Measurements from ENCODE around the gene OVOL1. TPM values are rescaled to one million over a fixed set of nuclear protein-coding genes. Genes with fewer than 3 reads are reported as not detected.

Gene OVOL1
- total RNA-seq (2022; extraction: Qiagen RNA extraction; ENCODE audit: low read depth), result 0.02 to 0.08 TPM (median 0.02 TPM) in 3 of 5 replicates, not detected in the others

GRCh38 chr11:65786786-65787636 is at the start of gene OVOL1:
TSS of gene OVOL1 (plus strand) at chr11:65787063. CDS start at chr11:65787374, 311 bp downstream.

GRCh38 chr11:65780770-65781151 is 6.1 kb upstream of the OVOL1 start, which contains the start of gene AP5B1:
TSS of gene AP5B1 (minus strand) at chr11:65780976. CDS start at chr11:65780591, 385 bp downstream.

GRCh38 chr11:65833297-65834030 is 46.6 kb downstream of the OVOL1 start, which contains the start of gene SNX32:
TSS of gene SNX32 (plus strand) at chr11:65833963. CDS start at chr11:65834066, 103 bp downstream.

Other genes with a start within 250 kb of the OVOL1 start
- 92.6 to 142 TPM (median 111 TPM) in 5 replicates for gene LTBP3, start 228.7 kb upstream of the OVOL1 start, total RNA-seq (2022; extraction: Qiagen RNA extraction; ENCODE audit: low read depth)
- gene ZNRD2, start 216.6 kb upstream of the OVOL1 start, total RNA-seq (2022; extraction: Qiagen RNA extraction; ENCODE audit: low read depth), result 64.8 to 81.6 TPM (median 75.2 TPM) in 5 replicates
- 29.8 to 56.2 TPM (median 48.0 TPM) in 5 replicates for gene FAM89B, start 214.5 kb upstream of the OVOL1 start, total RNA-seq (2022; extraction: Qiagen RNA extraction; ENCODE audit: low read depth)
- gene EHBP1L1, start 211.0 kb upstream of the OVOL1 start, total RNA-seq (2022; extraction: Qiagen RNA extraction; ENCODE audit: low read depth), result 35.8 to 46.9 TPM (median 39.7 TPM) in 5 replicates
- 0.11 to 2.2 TPM (median 0.31 TPM) in 5 replicates for gene KCNK7, start 191.3 kb upstream of the OVOL1 start, total RNA-seq (2022; extraction: Qiagen RNA extraction; ENCODE audit: low read depth)
- gene MAP3K11, start 172.8 kb upstream of the OVOL1 start, total RNA-seq (2022; extraction: Qiagen RNA extraction; ENCODE audit: low read depth), result 44.1 to 59.2 TPM (median 50.6 TPM) in 5 replicates
- gene PCNX3, start 171.3 kb upstream of the OVOL1 start, total RNA-seq (2022; extraction: Qiagen RNA extraction; ENCODE audit: low read depth), result 29.3 to 41.5 TPM (median 36.7 TPM) in 5 replicates
- 9.7 to 22.5 TPM (median 18.8 TPM) in 5 replicates for gene SIPA1, start 149.0 kb upstream of the OVOL1 start, total RNA-seq (2022; extraction: Qiagen RNA extraction; ENCODE audit: low read depth)
- 74.4 to 83.8 TPM (median 81.1 TPM) in 5 replicates for gene RELA, start 124.1 kb upstream of the OVOL1 start, total RNA-seq (2022; extraction: Qiagen RNA extraction; ENCODE audit: low read depth)
- gene KAT5, start 74.8 kb upstream of the OVOL1 start, total RNA-seq (2022; extraction: Qiagen RNA extraction; ENCODE audit: low read depth), result 44.8 to 54.2 TPM (median 47.0 TPM) in 5 replicates
- gene RNASEH2C, start 66.3 kb upstream of the OVOL1 start, total RNA-seq (2022; extraction: Qiagen RNA extraction; ENCODE audit: low read depth), result 23.8 to 48.1 TPM (median 44.1 TPM) in 5 replicates
- gene AP5B1, start 6.1 kb upstream of the OVOL1 start, total RNA-seq (2022; extraction: Qiagen RNA extraction; ENCODE audit: low read depth), result 10.0 to 13.8 TPM (median 11.8 TPM) in 5 replicates
- 0.06 to 0.14 TPM (median 0.11 TPM) in 4 of 5 replicates, not detected in the other for gene SNX32, start 46.9 kb downstream of the OVOL1 start, total RNA-seq (2022; extraction: Qiagen RNA extraction; ENCODE audit: low read depth)
- gene CFL1, start 71.1 kb downstream of the OVOL1 start, total RNA-seq (2022; extraction: Qiagen RNA extraction; ENCODE audit: low read depth), result 2,114 to 2,300 TPM (median 2,193 TPM) in 5 replicates
- gene MUS81, start 73.4 kb downstream of the OVOL1 start, total RNA-seq (2022; extraction: Qiagen RNA extraction; ENCODE audit: low read depth), result 24.8 to 34.5 TPM (median 33.9 TPM) in 5 replicates
- 0.67 to 2.1 TPM (median 1.4 TPM) in 5 replicates for gene EFEMP2, start 85.7 kb downstream of the OVOL1 start, total RNA-seq (2022; extraction: Qiagen RNA extraction; ENCODE audit: low read depth)
- 0.09 TPM in 1 of 5 replicates, not detected in the others for gene CTSW, start 92.8 kb downstream of the OVOL1 start, total RNA-seq (2022; extraction: Qiagen RNA extraction; ENCODE audit: low read depth)
- gene FIBP, start 101.4 kb downstream of the OVOL1 start, total RNA-seq (2022; extraction: Qiagen RNA extraction; ENCODE audit: low read depth), result 74.2 to 92.5 TPM (median 85.4 TPM) in 5 replicates
- 21.7 to 51.3 TPM (median 42.0 TPM) in 5 replicates for gene CCDC85B, start 103.6 kb downstream of the OVOL1 start, total RNA-seq (2022; extraction: Qiagen RNA extraction; ENCODE audit: low read depth)
- 176 to 296 TPM (median 205 TPM) in 5 replicates for gene FOSL1, start 113.3 kb downstream of the OVOL1 start, total RNA-seq (2022; extraction: Qiagen RNA extraction; ENCODE audit: low read depth)
- gene C11orf68, start 132.0 kb downstream of the OVOL1 start, total RNA-seq (2022; extraction: Qiagen RNA extraction; ENCODE audit: low read depth), result 58.3 to 75.5 TPM (median 60.6 TPM) in 5 replicates
- 204 to 286 TPM (median 228 TPM) in 5 replicates for gene DRAP1, start 132.4 kb downstream of the OVOL1 start, total RNA-seq (2022; extraction: Qiagen RNA extraction; ENCODE audit: low read depth)
- gene TSGA10IP, start 158.4 kb downstream of the OVOL1 start, total RNA-seq (2022; extraction: Qiagen RNA extraction; ENCODE audit: low read depth), result not detected in 5 replicates
- 43.7 to 71.8 TPM (median 59.1 TPM) in 5 replicates for gene SART1, start 174.7 kb downstream of the OVOL1 start, total RNA-seq (2022; extraction: Qiagen RNA extraction; ENCODE audit: low read depth)
- 41.2 to 48.0 TPM (median 43.0 TPM) in 5 replicates for gene EIF1AD, start 215.1 kb downstream of the OVOL1 start, total RNA-seq (2022; extraction: Qiagen RNA extraction; ENCODE audit: low read depth)
- 374 to 484 TPM (median 463 TPM) in 5 replicates for gene BANF1, start 215.4 kb downstream of the OVOL1 start, total RNA-seq (2022; extraction: Qiagen RNA extraction; ENCODE audit: low read depth)
- not detected in 5 replicates for gene CST6, start 224.9 kb downstream of the OVOL1 start, total RNA-seq (2022; extraction: Qiagen RNA extraction; ENCODE audit: low read depth)
- 0.53 to 2.1 TPM (median 1.5 TPM) in 5 replicates for gene CATSPER1, start 239.4 kb downstream of the OVOL1 start, total RNA-seq (2022; extraction: Qiagen RNA extraction; ENCODE audit: low read depth)